GM23338 (cell line): Measurements from ENCODE around the gene DNAH6. TPM values are rescaled to one million over a fixed set of nuclear protein-coding genes. Genes with fewer than 3 reads are reported as not detected.

Experiments used
- ATAC-seq: fragments of 200-7000 bp; cut with Tn5 transposase; 3 replicates; pipeline ENCODE4 v1.9.1; 2020
- DNase-seq: peaks from one replicate; pipeline ENCODE4 v3.0.0-alpha.2; 2015; ENCODE audit warnings: low spot score
- H2AFZ ChIP-seq: fragments of 200-600 bp; sonication (generic); 2 replicates; pipeline ENCODE4 v1.8.0; 2016; ENCODE audit warnings: antibody characterized with exemption, mild to moderate bottlenecking, moderate library complexity
- H3F3A ChIP-seq: fragments of 200-600 bp; sonication (generic); replicated peaks from 2 replicates; pipeline ENCODE4 v1.8.0; 2017; ENCODE audit warnings: antibody characterized with exemption, mixed run types, low read depth
- H3K27ac ChIP-seq: fragments of 200-600 bp; sonication (generic); 2 replicates; pipeline ENCODE4 v1.6.1; 2016; ENCODE audit warnings: low read depth
- H3K27me3 ChIP-seq: fragments of 200-600 bp; sonication (generic); 2 replicates; pipeline ENCODE4 v1.8.0; 2016; ENCODE audit warnings: mild to moderate bottlenecking, mixed run types, moderate library complexity; ENCODE audit not compliant: insufficient read depth
- H3K36me3 ChIP-seq: fragments of 200-600 bp; sonication (generic); 2 replicates; pipeline ENCODE4 v1.8.0; 2016; ENCODE audit warnings: mild to moderate bottlenecking; ENCODE audit not compliant: insufficient read depth
- H3K4me1 ChIP-seq: fragments of 200-600 bp; sonication (generic); 2 replicates; pipeline ENCODE4 v1.8.0; 2016; ENCODE audit warnings: mild to moderate bottlenecking, moderate library complexity; ENCODE audit not compliant: insufficient read depth
- H3K4me2 ChIP-seq: fragments of 200-600 bp; sonication (generic); 2 replicates; pipeline ENCODE4 v1.7.1; 2017; ENCODE audit warnings: mixed run types
- H3K4me3 ChIP-seq: fragments of 200-600 bp; sonication (generic); 2 replicates; pipeline ENCODE4 v1.6.1; 2016; ENCODE audit warnings: mixed run types
- H3K79me2 ChIP-seq: fragments of 200-600 bp; sonication (generic); replicated peaks from 2 replicates; pipeline ENCODE4 v1.8.0; 2017; ENCODE audit warnings: mild to moderate bottlenecking; ENCODE audit not compliant: insufficient read depth
- H3K9me2 ChIP-seq: fragments of 200-600 bp; sonication (generic); 2 replicates; pipeline ENCODE4 v1.8.0; 2017; ENCODE audit not compliant: insufficient read depth
- H4K20me1 ChIP-seq: fragments of 200-600 bp; sonication (generic); replicated peaks from 2 replicates; pipeline ENCODE4 v1.8.0; 2017; ENCODE audit warnings: mild to moderate bottlenecking; ENCODE audit not compliant: insufficient read depth
- H3K27ac Mint-ChIP-seq: 2 replicates; pipeline ENCODE4 v1.8.0; 2020; ENCODE audit warnings: inconsistent platforms, mild to moderate bottlenecking, moderate library complexity, mixed read lengths
- H3K27me3 Mint-ChIP-seq: 3 replicates; pipeline ENCODE4 v1.8.0; 2022; ENCODE audit warnings: low read depth, mild to moderate bottlenecking, moderate library complexity, mixed read lengths, inconsistent platforms; ENCODE audit not compliant: insufficient read depth, poor library complexity
- H3K36me3 Mint-ChIP-seq: 3 replicates; pipeline ENCODE4 v1.8.0; 2021; ENCODE audit warnings: low read depth, mild to moderate bottlenecking, inconsistent platforms, moderate library complexity, mixed read lengths
- H3K4me1 Mint-ChIP-seq: 3 replicates; pipeline ENCODE4 v1.8.0; 2020; ENCODE audit warnings: mild to moderate bottlenecking, inconsistent platforms, mixed read lengths
- H3K4me3 Mint-ChIP-seq: 3 replicates; pipeline ENCODE4 v1.8.0; 2021; ENCODE audit warnings: moderate library complexity, mild to moderate bottlenecking, inconsistent platforms, mixed read lengths
- H3K9me3 Mint-ChIP-seq: 3 replicates; pipeline ENCODE4 v1.8.0; 2020; ENCODE audit warnings: moderate library complexity, mild to moderate bottlenecking, inconsistent platforms, mixed read lengths
- ETS1 ChIP-seq: IDR thresholded peaks from 2 replicates; pipeline ENCODE4 v1.6.1; 2016; ENCODE audit warnings: antibody characterized with exemption
- EZH2phosphoT487 ChIP-seq: fragments of 200-600 bp; sonication (generic); IDR thresholded peaks from one replicate; pipeline ENCODE4 v1.8.1; 2018; ENCODE audit warnings: antibody characterized with exemption; ENCODE audit not compliant: unreplicated experiment
- NANOG ChIP-seq: IDR thresholded peaks from 2 replicates; pipeline ENCODE4 v1.6.1; 2016; ENCODE audit warnings: antibody characterized with exemption, borderline replicate concordance
- STAT1 ChIP-seq: IDR thresholded peaks from one replicate; pipeline ENCODE4 v1.6.1; 2016; ENCODE audit warnings: antibody characterized with exemption; ENCODE audit not compliant: unreplicated experiment
- polyA plus RNA-seq: library from polyadenylated mRNA; unstranded; fragments of >200 nt; fragmentation: Nextera tagmentation; extraction: Ambion mirVana; gene quantifications from 2 replicates; pipeline ENCODE4 v1.2.1, GENCODE V29; 2016
- total RNA-seq: library from RNA; depleted of rRNA; stranded (reverse); fragments of >200 nt; shearing (Covaris generic); gene quantifications from 2 replicates; pipeline ENCODE4 v1.2.3, GENCODE V29; 2014
- TF ChIP-seq, protein P1 (sequence below): fragments of 250-450 bp; sonication (Bioruptor Pico); IDR thresholded peaks from 2 replicates; pipeline ENCODE4 v1.5.0; 2020; ENCODE audit warnings: mild to moderate bottlenecking, moderate library complexity
- TF ChIP-seq, protein P2 (sequence below), 2 experiments: fragments of 200-600 bp in 1 of 2; sonication (generic) in 1 of 2; conservative IDR thresholded peaks; 2 replicates each; pipeline versions ENCODE4 v1.5.1 to v1.6.1; 2016 to 2017; ENCODE audit warnings: antibody characterized with exemption in 2 of 2, low read depth in 2 of 2, mild to moderate bottlenecking in 2 of 2, moderate library complexity in 1 of 2

DNAH6 gene
- total and polyA plus RNA-seq, 2 experiments from 2014 or later, result 0.27 to 0.31 TPM

DNA sequence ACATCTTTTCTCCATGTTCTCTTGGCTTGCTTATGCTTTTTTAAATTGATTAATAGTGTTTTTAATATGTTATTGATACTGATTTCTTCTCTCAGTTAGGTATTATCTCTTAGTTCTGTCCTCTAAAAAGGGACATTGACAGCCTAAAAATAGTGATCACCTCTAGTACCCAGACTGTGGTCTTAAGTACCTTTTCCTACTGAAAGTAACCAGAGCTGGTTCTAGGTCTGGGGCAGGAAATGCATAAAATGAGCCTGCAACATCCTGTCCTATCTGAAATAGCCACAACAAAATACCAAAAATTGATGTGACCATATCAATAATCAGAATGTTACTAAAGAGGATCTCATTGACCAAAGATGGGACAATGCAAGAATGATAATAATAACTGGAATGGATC lies 113.3 kb downstream of the DNAH6 start (continued):
- TF ChIP-seq, protein P1, sequence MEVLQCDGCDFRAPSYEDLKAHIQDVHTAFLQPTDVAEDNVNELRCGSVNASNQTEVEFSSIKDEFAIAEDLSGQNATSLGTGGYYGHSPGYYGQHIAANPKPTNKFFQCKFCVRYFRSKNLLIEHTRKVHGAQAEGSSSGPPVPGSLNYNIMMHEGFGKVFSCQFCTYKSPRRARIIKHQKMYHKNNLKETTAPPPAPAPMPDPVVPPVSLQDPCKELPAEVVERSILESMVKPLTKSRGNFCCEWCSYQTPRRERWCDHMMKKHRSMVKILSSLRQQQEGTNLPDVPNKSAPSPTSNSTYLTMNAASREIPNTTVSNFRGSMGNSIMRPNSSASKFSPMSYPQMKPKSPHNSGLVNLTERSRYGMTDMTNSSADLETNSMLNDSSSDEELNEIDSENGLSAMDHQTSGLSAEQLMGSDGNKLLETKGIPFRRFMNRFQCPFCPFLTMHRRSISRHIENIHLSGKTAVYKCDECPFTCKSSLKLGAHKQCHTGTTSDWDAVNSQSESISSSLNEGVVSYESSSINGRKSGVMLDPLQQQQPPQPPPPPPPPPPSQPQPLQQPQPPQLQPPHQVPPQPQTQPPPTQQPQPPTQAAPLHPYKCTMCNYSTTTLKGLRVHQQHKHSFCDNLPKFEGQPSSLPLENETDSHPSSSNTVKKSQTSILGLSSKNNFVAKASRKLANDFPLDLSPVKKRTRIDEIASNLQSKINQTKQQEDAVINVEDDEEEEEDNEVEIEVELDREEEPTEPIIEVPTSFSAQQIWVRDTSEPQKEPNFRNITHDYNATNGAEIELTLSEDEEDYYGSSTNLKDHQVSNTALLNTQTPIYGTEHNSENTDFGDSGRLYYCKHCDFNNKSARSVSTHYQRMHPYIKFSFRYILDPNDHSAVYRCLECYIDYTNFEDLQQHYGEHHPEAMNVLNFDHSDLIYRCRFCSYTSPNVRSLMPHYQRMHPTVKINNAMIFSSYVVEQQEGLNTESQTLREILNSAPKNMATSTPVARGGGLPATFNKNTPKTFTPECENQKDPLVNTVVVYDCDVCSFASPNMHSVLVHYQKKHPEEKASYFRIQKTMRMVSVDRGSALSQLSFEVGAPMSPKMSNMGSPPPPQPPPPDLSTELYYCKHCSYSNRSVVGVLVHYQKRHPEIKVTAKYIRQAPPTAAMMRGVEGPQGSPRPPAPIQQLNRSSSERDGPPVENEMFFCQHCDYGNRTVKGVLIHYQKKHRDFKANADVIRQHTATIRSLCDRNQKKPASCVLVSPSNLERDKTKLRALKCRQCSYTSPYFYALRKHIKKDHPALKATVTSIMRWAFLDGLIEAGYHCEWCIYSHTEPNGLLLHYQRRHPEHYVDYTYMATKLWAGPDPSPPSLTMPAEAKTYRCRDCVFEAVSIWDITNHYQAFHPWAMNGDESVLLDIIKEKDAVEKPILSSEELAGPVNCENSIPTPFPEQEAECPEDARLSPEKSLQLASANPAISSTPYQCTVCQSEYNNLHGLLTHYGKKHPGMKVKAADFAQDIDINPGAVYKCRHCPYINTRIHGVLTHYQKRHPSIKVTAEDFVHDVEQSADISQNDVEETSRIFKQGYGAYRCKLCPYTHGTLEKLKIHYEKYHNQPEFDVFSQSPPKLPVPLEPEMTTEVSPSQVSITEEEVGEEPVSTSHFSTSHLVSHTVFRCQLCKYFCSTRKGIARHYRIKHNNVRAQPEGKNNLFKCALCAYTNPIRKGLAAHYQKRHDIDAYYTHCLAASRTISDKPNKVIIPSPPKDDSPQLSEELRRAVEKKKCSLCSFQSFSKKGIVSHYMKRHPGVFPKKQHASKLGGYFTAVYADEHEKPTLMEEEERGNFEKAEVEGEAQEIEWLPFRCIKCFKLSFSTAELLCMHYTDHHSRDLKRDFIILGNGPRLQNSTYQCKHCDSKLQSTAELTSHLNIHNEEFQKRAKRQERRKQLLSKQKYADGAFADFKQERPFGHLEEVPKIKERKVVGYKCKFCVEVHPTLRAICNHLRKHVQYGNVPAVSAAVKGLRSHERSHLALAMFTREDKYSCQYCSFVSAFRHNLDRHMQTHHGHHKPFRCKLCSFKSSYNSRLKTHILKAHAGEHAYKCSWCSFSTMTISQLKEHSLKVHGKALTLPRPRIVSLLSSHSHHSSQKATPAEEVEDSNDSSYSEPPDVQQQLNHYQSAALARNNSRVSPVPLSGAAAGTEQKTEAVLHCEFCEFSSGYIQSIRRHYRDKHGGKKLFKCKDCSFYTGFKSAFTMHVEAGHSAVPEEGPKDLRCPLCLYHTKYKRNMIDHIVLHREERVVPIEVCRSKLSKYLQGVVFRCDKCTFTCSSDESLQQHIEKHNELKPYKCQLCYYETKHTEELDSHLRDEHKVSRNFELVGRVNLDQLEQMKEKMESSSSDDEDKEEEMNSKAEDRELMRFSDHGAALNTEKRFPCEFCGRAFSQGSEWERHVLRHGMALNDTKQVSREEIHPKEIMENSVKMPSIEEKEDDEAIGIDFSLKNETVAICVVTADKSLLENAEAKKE (CRISPR knock-in tag), result no peak
- TF ChIP-seq NANOG (no peak), EZH2phosphoT487 (no peak), ETS1 (no peak)

- no peaks in the 10 kb centered on the region for H3K79me2 ChIP-seq
- DNase-seq, result peak; percentile 62
- no peak overlapping the region for H2AFZ ChIP-seq
- no peaks in the 10 kb centered on the region for H3K27me3 ChIP-seq
- H3K27ac ChIP-seq, result no peak overlapping the region
- no peaks in the 10 kb centered on the region for H3K36me3 ChIP-seq
- no peaks in the 10 kb centered on the region for H3F3A ChIP-seq
- ATAC-seq, result peak; percentile 68
- no peaks in the 10 kb centered on the region for H3K9me2 ChIP-seq
- no peak overlapping the region; the same call in 1 of the 2 replicates for H3K27ac Mint-ChIP-seq
- TF ChIP-seq, protein P2, sequence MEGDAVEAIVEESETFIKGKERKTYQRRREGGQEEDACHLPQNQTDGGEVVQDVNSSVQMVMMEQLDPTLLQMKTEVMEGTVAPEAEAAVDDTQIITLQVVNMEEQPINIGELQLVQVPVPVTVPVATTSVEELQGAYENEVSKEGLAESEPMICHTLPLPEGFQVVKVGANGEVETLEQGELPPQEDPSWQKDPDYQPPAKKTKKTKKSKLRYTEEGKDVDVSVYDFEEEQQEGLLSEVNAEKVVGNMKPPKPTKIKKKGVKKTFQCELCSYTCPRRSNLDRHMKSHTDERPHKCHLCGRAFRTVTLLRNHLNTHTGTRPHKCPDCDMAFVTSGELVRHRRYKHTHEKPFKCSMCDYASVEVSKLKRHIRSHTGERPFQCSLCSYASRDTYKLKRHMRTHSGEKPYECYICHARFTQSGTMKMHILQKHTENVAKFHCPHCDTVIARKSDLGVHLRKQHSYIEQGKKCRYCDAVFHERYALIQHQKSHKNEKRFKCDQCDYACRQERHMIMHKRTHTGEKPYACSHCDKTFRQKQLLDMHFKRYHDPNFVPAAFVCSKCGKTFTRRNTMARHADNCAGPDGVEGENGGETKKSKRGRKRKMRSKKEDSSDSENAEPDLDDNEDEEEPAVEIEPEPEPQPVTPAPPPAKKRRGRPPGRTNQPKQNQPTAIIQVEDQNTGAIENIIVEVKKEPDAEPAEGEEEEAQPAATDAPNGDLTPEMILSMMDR (conservative IDR thresholded peaks at IDR 0.05; ENCODE audit: low read depth in 2 of 2), result peak; percentile 76 to 83
- no peak for TF ChIP-seq STAT1
- H3K27me3 Mint-ChIP-seq, result no peaks in the 10 kb centered on the region
- H3K4me3 ChIP-seq, result no peak overlapping the region
- H3K9me3 Mint-ChIP-seq, result no peaks in the 10 kb centered on the region
- H3K4me1 ChIP-seq, result no peaks in the 10 kb centered on the region
- no peaks in the 10 kb centered on the region for H3K36me3 Mint-ChIP-seq
- H4K20me1 ChIP-seq, result no peaks in the 10 kb centered on the region
- H3K4me2 ChIP-seq, result no peak overlapping the region
- no peaks in the 10 kb centered on the region for H3K4me1 Mint-ChIP-seq
- H3K4me3 Mint-ChIP-seq, result no peak overlapping the region
Observed at GRCh38 chr2:84631047-84631446, 114.7 kb downstream of the DNAH6 start.
